HG03159 (cell line): ENCODE measurements around the gene PAAF1.

Experiments used
- ATAC-seq: cut with Tn5 transposase; IDR thresholded peaks from one replicate; pipeline ENCODE4 v1.9.1; 2021; ENCODE audit warnings: mild to moderate bottlenecking, moderate library complexity; ENCODE audit not compliant: unreplicated experiment

The PAAF1 gene, protein sequence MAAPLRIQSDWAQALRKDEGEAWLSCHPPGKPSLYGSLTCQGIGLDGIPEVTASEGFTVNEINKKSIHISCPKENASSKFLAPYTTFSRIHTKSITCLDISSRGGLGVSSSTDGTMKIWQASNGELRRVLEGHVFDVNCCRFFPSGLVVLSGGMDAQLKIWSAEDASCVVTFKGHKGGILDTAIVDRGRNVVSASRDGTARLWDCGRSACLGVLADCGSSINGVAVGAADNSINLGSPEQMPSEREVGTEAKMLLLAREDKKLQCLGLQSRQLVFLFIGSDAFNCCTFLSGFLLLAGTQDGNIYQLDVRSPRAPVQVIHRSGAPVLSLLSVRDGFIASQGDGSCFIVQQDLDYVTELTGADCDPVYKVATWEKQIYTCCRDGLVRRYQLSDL

DNA sequence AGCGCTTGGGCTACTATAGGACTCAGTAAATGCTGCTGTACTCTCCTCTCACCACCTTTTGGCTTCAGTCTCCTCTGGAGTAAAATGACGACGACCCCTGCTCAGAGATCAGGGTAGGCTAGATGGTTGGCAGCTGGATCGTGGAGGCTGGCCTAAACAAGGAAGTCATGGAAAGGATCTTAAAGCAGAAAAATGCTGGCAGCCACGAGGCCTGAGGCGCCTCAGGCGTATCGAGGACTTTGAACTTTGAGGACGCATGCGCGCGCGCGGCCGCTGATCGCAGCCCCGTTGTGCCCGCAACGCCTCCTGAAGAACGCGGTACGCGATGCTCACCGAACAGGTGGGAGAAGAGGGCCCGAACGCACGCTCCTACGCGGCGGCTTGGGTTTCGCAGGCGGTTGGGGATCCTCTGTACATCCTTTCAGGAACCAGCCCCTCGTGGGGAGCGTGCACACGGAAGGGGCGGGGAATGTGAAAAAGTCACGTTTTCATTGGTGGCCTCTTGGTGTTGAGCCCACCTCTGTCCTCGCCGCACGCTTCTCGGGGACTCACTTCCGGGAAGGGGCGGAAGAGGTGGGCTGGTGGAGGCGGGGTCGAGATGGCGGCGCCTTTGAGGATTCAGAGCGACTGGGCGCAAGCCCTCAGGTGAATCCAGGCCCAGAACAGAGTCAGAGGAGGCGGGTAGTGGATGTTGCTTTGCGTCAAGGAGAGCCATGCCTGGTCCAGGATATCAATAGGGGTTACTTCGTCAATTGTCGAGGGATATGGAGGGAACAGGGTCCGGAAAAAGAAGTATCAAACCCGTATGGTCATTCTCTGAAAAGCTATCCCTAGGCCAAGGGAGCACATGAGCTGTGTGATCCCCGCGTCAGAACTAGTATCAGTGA is at the start of gene PAAF1, which contains the start of gene COA4:
Gene PAAF1, plus strand, starts transcription at position 576 of the 887 bp plus-strand sequence. Its CDS starts 23 bp downstream, at position 599.
Gene COA4, minus strand, starts transcription at position 423 of the 887 bp plus-strand sequence. CDS start 3,468 bp downstream, outside the sequence.
- ATAC-seq = peak; percentile 96

DNA sequence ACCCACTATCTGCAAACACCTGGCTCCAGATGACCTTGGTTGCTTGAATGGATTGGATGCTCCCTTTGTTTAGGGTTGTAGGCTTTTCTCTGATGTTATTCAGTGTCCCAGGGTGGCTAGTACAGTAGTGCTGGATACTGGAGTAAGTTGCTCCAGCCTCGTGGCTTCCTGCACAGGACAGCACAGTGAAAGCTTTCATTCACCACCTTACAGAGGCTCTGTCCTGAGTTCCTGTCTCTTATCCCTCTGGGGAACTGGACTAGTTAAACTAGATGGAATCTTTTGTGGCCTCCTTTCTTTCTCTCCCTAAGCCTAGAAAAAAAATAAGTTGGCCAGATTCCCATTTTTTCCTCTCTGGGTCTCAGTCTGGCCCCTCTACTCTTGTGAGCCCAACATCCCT is 46.5 kb upstream of the PAAF1 start:
- no peak for ATAC-seq

DNA sequence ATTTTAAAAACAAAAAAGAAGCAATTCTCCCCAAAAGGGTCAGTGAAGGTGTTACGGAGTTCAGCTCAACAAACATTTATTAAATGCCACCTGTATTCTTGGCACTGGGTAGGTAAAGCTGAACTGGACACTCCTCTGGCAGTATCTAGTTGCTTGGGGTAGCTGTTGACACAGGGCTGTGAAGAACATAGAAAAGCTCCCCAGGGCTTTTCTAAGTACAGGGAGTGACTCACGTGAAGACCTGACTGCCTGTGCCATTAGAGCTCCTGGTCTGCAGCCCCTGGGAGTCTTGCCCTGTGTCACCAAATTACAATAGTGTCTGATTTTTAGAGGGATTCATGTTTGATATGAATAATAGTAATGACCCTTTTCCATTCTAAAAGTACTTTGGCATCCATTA is 43.7 kb upstream of the PAAF1 start:
- no peak for ATAC-seq

DNA sequence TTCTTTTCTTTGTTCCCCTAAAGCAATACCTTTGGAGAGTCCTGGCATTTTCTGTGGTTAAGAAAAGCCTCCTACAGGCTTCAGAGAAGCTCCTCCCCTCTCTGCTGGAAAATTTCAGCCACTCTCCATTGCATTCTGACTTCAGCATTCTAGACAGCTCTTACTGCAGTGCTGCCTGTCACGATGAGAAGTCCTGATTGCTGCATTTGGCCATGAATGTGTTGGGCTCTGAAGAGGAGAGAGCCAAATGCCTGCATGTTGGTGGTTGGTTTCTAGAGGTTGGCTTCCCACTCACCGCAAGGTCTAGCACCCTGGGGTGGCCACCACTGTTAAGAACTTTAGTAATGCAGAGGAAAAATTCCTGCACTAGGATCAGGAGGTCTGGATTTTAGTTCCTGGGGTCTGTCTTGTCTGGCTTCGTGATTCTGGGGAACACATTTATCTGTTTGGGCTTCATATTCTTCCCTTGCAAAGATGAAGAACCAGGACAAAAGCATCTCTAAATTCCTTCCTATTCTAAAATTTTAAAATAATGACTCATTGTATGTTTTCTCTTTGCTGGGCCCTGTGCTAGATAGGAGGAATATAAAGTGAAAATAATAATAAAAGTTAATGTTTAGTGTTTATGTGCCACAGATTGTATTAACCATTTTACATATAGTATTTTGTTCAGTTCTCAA is 38.2 kb upstream of the PAAF1 start:
- ATAC-seq = no peak

DNA sequence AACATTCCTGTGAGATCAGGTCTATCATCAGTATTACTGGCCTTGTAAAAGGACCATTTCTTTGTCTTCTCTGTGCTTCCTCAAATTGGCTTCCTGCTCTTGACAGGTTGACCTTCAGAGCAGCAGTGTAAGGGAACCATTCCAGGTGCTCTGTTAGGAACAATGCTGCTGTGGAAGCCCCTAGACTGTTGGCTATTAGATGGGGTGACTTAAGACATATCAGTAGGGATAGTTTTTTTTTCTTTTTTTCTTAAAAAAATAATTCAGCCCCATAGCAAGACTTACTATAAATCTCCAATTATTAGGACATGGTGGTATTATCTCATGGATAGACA is 37.7 kb upstream of the PAAF1 start:
- no peak for ATAC-seq

DNA sequence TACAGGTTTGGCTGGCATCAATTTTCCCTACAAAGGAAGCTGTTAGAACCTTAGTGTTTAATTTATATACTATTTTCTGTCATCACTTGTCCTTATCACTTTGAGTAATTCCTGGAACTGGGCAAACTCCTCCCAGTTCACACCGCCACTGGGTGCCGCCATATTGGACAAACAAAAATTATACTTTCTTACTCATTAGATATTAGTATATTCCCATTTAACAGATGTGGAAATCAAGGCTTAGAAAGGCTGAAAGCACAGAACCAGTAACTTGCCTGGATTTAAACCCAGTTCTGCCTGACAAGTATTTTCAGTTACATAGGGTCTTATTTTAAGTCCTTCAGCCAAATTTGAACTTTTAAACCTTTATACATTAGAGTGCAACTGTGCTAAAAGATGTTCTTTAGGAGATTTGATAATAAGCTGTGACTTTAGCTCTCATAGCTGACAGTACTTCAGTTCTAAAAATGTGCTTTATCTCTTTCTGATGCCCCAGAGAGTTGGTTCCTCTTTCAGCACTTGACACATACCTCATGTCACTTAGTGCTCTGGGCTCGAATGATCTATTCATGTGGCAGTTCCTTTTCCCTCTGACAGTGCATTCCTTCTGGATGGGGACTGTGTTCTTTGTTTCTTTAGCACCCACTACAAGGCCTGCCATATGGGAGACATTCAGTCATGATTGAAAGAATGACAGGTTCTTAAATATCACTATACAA is 25.6 kb upstream of the PAAF1 start:
- ATAC-seq = no peak

DNA sequence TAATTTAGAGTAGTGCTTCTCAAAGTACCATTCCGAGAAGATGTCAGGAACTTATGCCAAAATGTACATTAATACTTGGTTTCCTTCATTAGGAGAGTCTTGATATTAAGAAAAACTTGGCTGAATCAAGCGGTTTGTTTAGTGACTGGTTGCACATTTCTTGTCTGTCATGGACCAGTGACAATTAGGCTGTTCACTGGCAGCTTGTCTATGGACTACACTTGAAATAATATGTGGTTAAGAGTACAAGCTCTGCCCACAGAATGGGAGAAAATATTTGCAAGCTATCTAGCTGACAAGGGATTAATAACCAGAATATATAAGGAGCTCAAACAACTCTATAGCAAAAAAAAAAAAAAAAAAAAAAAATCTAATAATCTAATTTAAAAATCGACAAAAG is 24.8 kb upstream of the PAAF1 start:
- ATAC-seq = no peak

DNA sequence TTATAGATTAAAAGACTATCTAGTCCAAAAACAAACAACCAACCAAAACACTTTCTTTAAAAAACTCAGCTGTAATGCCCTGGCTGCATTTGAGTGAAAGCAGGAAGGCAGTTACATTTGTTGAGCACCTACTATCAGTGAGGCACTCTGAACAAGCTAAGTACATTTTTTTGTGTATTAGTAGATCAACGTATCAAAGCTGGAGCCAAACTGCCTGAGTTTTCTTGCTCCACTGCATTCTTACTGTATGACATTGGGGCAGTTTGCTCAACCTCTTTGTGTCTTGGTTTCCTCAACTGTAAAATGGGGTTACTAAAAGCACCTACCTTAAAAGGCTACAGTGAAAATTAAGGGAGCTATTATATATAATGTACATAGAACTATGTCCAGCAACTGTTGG is 22.1 kb upstream of the PAAF1 start:
- no peak for ATAC-seq

DNA sequence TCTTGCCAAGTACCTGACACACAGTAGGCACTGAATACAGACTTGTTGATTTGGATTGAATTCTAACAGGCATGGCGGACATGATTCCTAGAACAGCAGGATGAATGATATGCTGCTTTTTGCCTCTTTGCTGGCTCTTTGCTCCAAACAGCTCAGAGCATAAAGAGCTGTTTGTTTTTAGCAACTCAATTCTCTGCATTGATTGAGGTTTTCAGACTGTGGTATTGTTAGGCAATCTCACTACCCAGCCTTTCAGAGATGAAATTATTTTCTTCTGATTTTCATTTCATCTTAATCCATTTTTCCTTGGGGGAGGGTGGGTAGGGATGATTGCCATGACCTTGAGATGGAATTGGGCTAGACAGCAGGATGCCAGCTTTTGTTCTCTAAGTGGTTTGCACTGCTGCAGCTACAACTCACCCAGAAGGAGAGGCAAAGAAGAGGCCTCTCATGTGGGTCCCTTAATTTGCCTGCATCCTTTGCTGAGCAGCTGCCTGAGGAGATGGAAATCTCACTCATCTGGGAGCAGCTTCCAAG is 20.7 kb upstream of the PAAF1 start:
- ATAC-seq = no peak

DNA sequence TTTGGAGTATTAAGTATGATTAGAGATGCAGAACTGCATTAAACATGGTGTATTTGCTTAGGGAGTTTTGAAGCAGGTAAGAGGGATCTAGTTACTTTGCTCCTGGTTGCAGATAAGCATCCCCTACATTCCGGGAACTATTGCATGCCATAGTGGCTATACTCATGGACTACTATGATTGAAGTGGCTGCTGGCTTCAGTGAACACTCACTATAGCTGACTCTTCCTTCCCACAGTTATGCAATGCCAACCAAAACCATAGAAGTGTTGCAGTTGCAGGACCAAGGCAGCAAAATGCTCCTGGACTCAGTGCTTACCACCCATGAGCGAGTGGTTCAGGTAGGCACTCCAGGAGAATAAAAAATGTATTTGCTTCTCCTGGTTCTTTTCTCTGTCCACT is 17.1 kb upstream of the PAAF1 start:
- no peak for ATAC-seq

DNA sequence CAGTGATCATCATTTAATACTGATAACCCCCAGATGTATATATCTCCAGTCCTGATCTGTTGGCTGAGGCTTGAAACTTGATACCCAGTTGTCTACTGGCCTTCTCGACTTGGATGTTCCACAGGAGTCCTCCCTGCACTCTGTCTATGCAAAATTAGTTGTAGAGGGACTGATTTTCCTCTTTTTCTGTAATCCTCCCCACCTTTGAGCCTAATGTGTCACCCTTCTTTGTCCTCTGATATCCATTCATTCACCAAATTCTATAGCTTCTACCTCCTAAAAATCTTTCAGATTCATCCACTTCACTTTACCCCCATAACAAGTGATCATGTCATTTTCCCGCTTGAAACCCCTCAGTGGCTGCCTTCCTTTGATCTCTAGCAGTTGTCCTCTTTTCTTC is 16.6 kb upstream of the PAAF1 start:
- ATAC-seq = no peak

DNA sequence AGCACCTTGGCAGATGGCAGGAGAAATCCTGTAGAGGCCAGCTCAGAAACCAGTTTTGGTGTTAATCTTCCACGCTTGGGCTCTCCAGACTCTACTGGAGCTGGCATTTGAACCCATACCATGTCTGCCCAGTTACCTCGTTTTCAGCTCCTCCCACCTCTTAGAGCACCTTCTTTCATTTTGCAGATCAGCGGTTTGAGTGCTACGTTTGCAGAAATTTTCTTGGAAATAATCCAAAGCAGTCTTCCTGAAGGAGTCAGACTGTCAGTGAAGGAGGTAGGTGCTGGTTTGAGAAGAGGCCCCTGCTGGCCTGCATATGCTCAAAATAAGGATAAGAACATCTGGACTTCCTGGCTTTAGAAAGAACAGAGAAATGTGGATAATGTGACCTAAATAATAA is 13.8 kb upstream of the PAAF1 start:
- ATAC-seq = no peak

DNA sequence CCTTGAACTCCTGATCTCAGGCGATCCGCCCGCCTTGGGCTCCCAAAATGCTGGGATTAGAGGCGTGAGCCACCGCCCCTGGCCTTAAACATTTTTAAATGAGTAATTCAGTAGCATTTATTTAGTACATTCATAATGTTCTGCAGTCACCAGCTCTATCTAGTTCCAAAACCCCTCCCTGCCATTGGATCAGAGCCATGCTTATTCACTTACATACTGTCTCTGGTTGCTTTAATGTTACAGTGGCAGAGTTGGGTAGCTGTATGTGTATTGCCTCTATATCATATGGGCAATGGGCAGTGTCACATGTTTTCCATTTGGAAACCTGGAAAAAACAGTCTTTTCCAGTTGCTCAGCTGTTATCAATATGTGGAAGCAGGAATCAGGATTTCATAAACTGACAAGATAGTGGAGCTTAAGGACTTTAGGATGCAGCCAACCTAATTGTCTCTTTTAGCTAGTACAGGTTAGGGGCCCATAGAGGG is 10.7 kb upstream of the PAAF1 start:
- no peak for ATAC-seq

DNA sequence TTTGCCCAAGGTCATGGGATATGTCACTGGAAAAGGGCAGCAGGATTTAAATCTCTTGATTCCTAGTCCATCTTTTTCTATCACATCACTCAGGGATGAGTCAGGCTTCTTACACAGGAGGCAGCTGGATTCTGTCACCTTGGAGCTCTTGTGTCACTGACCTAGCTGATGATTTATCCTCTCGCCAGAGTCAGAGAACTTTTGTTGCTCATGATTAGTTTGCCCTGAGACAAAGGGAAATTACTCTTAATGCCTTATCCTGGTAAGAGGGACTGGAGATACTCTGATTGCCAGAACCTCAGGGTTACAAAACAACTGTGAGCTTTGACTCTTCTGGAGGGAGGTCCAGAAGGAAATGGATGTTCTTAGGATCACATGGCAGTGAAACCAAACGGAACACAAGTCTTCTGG is 10.2 kb upstream of the PAAF1 start:
- no peak for ATAC-seq

DNA sequence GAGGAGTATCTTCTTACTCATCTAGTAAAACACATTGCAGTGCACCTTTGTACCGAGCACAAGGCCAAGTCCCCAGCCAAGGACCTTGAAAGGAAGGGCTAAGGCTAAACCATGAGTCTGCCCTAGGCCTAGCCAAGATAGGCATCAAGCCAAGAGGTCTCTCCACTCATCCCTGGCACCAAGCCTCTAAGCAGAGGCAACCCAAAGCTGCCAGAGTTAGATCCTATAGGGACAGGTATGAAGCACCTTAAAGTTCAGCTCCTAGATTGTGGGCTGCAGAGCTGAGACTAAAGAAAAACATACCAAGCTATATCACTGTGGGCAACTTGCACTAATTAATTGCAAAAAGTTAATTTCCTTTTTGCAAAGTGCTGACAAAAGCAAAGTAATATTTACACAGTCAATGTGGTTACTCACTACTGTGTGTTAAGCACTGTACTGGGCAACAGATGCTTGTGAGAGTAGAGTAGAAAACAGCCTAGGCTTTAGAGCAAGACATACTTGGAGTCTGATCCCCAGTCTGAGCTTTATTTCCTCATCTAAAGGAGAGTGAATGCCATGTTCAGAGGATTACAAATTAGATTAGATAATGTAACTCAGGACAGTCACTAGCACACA is 7.4 kb upstream of the PAAF1 start:
- no peak for ATAC-seq

DNA sequence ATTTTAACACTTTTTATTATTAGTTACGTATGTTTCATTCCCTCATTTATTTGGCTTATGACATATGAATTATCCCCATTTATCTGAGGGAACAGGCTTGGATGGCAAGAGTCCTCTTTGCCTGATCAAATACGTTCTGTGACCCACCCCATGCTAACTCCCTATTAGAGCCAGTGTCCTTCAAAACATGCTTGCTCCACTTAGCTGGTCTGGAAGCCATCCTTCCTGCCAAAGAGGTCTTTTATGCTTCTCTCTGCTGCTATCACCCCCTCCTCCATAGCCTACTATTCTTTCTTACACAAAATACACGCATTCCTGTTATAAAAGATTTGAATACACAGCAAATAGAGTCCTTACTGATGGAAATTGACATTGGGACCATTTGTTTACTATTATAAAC is 6.5 kb upstream of the PAAF1 start:
- no peak for ATAC-seq

DNA sequence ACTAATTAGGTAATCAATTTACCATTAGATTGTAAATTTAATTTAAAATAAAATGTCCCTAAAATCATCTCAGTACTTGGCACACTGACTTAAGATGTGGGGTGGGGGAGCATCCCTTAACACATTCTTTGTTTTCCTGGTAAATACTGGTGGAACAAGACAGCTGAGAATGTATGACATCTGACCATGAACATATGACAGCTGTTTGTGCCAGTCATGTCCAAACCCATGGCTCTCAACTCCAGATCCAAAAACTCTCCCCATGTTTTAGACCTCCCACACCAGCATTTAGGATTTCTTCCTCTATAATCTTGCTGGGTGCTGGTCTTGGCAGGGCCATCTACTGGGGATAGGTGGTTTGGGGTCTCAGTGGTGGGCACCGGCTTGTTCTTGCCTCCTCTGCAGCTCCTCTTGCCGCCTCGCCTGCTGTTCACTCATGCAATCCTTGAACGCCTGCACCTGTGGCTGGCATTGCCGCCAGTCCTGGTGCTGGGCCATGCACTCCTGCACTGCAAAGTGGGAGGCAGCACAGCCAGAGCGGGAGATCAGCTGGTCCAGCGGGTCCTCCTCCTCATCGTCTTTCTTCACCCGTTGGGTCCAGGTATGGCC is 3.9 kb upstream of the PAAF1 start:
- no peak for ATAC-seq

DNA sequence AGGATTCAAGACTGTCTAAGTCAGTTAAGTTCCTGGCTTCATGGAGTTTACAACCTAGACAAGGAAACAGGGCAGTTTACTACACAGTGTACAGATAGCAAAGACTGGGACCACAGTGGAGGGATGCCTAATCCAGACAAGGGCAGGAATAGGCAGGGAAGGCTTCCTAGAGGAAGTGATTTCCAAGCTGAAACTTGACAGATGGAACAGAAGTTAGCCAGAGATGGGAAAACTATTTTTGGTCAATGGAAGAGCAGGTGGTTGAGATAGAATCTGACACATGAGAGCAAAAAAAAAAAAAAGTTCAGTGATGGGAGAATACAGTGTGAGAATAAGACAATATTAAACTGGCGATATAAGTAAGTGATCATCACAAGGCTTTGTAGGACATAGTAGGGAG is 1.4 kb upstream of the PAAF1 start:
- no peak for ATAC-seq

DNA sequence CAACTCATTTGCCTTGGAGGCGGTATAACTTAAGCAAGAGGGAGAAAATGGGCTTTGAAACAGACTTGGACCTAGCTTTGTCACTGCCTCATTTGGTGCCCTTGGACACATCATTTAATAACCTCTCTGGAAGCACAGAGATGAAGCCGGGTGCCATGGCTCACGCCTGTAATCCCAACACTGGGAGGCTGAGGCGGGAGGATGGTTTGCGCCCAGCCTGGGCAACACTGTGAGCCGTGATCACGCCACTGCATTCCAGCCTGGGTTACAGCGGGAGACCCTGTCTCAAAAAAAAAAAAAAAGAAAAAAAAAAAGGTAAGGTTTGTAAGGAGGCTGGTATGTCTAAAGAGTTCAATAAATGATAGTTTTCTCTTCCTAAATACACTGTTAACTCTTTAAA is 959 bp upstream of the PAAF1 start:
- ATAC-seq = no peak

DNA sequence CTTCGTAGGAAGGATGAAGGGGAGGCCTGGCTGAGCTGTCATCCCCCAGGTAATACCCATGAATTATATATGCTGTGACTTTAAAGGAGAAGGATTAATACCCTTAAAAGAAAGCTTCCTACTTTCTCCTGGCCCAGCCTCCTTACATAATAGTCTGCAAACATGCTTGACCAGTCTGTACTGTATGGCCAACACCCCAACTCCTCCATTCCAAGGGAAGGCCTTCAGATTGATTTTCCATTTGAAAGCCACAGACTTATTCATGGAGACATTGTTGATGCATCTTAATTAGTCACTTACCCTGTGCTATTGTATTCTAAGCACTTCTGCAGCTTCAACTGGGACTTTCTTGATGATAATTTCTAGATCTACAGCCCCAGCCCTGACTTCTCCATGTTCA is 2.0 kb downstream of the PAAF1 start:
- ATAC-seq = no peak
